ENCODE results near the gene RFX1. TPM values are rescaled to one million over a fixed set of nuclear protein-coding genes. Genes with fewer than 3 reads are reported as not detected.

The RFX1 gene
- total and polyA plus RNA-seq, 3 experiments from 2014 or later = 3.1 to 13.6 (median 13.0) TPM

- H3K27me3 Mint-ChIP-seq = no peaks in the 10 kb centered on the region
- H3K4me1 Mint-ChIP-seq = peaks cover 18 to 35% (median 22%) of the 10 kb centered on the region in 3 donors
- no peak overlapping the region for H3K27ac ChIP-seq (ENCODE audit: low read depth, low read length)
- ChIA-PET CTCF (interaction anchor here (1.0 to 1.4 kb wide), 2 partner anchors 26 to 32 kb away, joined by 3 read pairs; no protein-coding TSS in a partner anchor), POLR2A (interaction anchor here (0.6 kb wide), 1 partner anchor 38 kb away, joined by 5 read pairs; no protein-coding TSS in a partner anchor)
- H3K4me3 ChIP-seq (ENCODE audit: low read length) = no peak overlapping the region
- no peaks in the 10 kb centered on the region for H3K9me3 Mint-ChIP-seq
- peaks cover 0 to 66% (median 0%) of the 10 kb centered on the region in 3 donors for H3K36me3 Mint-ChIP-seq
- no peak overlapping the region for H3K27ac Mint-ChIP-seq
- H3K27me3 ChIP-seq (ENCODE audit: insufficient read depth, low read length, poor library complexity, severe bottlenecking) = no peaks in the 10 kb centered on the region
- H3K36me3 ChIP-seq (ENCODE audit: insufficient read depth, low read length) = peaks cover 36% of the 10 kb centered on the region
- no peaks in the 10 kb centered on the region for H3K9me3 ChIP-seq (ENCODE audit: low read length)
- peak overlapping the region in 1 of 7 donors; percentile 27 for H3K4me3 Mint-ChIP-seq
- no peak for DNase-seq
- peaks cover 16% of the 10 kb centered on the region for H3K4me1 ChIP-seq (ENCODE audit: insufficient read depth, low read length)
Measured at GRCh38 chr19:13955662-13956364, 50.3 kb downstream of the RFX1 start.

GRCh38 chr19:13954185-13954584, 51.9 kb downstream of the RFX1 start:
- POLR2A ChIA-PET = no interaction called here
- H3K4me3 Mint-ChIP-seq = peak overlapping the region; percentile 80 to 100 (median 85)
- H3K36me3 Mint-ChIP-seq = peaks cover 0 to 51% (median 0%) of the 10 kb centered on the region in 3 donors
- H3K27me3 Mint-ChIP-seq = no peaks in the 10 kb centered on the region
- H3K36me3 ChIP-seq (ENCODE audit: insufficient read depth, low read length) = peaks cover 31% of the 10 kb centered on the region
- DNase-seq = no peak
- CTCF ChIA-PET = interaction anchor here (0.9 kb wide), 1 partner anchor 94 kb away, joined by 3 read pairs; no protein-coding TSS in a partner anchor
- peaks cover 18 to 35% (median 22%) of the 10 kb centered on the region in 3 donors for H3K4me1 Mint-ChIP-seq
- H3K27ac Mint-ChIP-seq = peak overlapping the region in 5 of 8 donors; percentile 17 to 88 (median 57)
- H3K4me1 ChIP-seq (ENCODE audit: insufficient read depth, low read length) = peaks cover 16% of the 10 kb centered on the region
- H3K27ac ChIP-seq (ENCODE audit: low read depth, low read length) = no peak overlapping the region
- H3K27me3 ChIP-seq (ENCODE audit: insufficient read depth, low read length, poor library complexity, severe bottlenecking) = no peaks in the 10 kb centered on the region
- no peaks in the 10 kb centered on the region for H3K9me3 Mint-ChIP-seq
- no peak overlapping the region for H3K4me3 ChIP-seq (ENCODE audit: low read length)
- no peaks in the 10 kb centered on the region for H3K9me3 ChIP-seq (ENCODE audit: low read length)

- Mint-ChIP-seq H3K4me1 (peaks cover 18 to 30% (median 22%) of the 10 kb centered on the region in 3 donors), H3K9me3 (no peaks in the 10 kb centered on the region), H3K36me3 (peaks cover 0 to 40% (median 0%) of the 10 kb centered on the region in 3 donors), H3K4me3 (peak overlapping the region; percentile 79 to 100 (median 85)), H3K27ac (peak overlapping the region; percentile 67 to 91 (median 80)), H3K27me3 (no peaks in the 10 kb centered on the region)
- CTCF ChIA-PET = interaction anchor here (1.3 to 1.6 kb wide), 5 partner anchors 51 to 184 kb away, joined by 4 to 6 read pairs (median 5); partner anchors contain the start of gene ASF1B
- POLR2A ChIA-PET = interaction anchor here (0.6 to 1.5 kb wide), 5 partner anchors 34 to 79 kb away, joined by 3 to 7 read pairs (median 4); partner anchors contain the start of genes IL27RA and RFX1
- H3K9me3 ChIP-seq (ENCODE audit: low read length) = no peaks in the 10 kb centered on the region
- no peak for DNase-seq
- peak overlapping the region; percentile 84 for H3K4me3 ChIP-seq (ENCODE audit: low read length)
- peaks cover 16% of the 10 kb centered on the region for H3K4me1 ChIP-seq (ENCODE audit: insufficient read depth, low read length)
- no peaks in the 10 kb centered on the region for H3K27me3 ChIP-seq (ENCODE audit: insufficient read depth, low read length, poor library complexity, severe bottlenecking)
- peak overlapping the region; percentile 85 for H3K27ac ChIP-seq (ENCODE audit: low read depth, low read length)
- peaks cover 23% of the 10 kb centered on the region for H3K36me3 ChIP-seq (ENCODE audit: insufficient read depth, low read length)
Measured at GRCh38 chr19:13952931-13953531, 53.1 kb downstream of the RFX1 start.

- POLR2A ChIA-PET = interaction anchor here (0.6 to 1.5 kb wide), 5 partner anchors 35 to 79 kb away, joined by 3 to 7 read pairs (median 4); partner anchors contain the start of genes IL27RA and RFX1
- DNase-seq = peak; percentile 98 to 99 (median 99)
- H3K9me3 ChIP-seq (ENCODE audit: low read length) = no peaks in the 10 kb centered on the region
- Mint-ChIP-seq H3K36me3 (peaks cover 0 to 33% (median 0%) of the 10 kb centered on the region in 3 donors), H3K27ac (peak within 1 kb of the TSS; percentile 92 to 98 (median 94)), H3K9me3 (no peaks in the 10 kb centered on the region), H3K4me3 (peak within 1 kb of the TSS; percentile 84 to 100 (median 92)), H3K4me1 (peaks cover 18 to 30% (median 22%) of the 10 kb centered on the region in 3 donors), H3K27me3 (no peaks in the 10 kb centered on the region)
- peaks cover 22% of the 10 kb centered on the region for H3K36me3 ChIP-seq (ENCODE audit: insufficient read depth, low read length)
- peak within 1 kb of the TSS; percentile 84 for H3K4me3 ChIP-seq (ENCODE audit: low read length)
- peaks cover 16% of the 10 kb centered on the region for H3K4me1 ChIP-seq (ENCODE audit: insufficient read depth, low read length)
- CTCF ChIA-PET = interaction anchor here (1.2 to 1.6 kb wide), 6 partner anchors 42 to 184 kb away, joined by 3 to 6 read pairs (median 4); partner anchors contain the start of gene ASF1B
- no peaks in the 10 kb centered on the region for H3K27me3 ChIP-seq (ENCODE audit: insufficient read depth, low read length, poor library complexity, severe bottlenecking)
- H3K27ac ChIP-seq (ENCODE audit: low read depth, low read length) = peak within 1 kb of the TSS; percentile 85
Measured at GRCh38 chr19:13952154-13952930, 53.8 kb downstream of the RFX1 start, which contains the start of gene DCAF15. TSS of gene DCAF15 (plus strand) at chr19:13952509. CDS start at chr19:13952513, 4 bp downstream.

- peak overlapping the region; percentile 47 for H3K4me3 ChIP-seq (ENCODE audit: low read length)
- H3K4me3 Mint-ChIP-seq = peak overlapping the region; percentile 82 to 100 (median 92)
- H3K4me1 ChIP-seq (ENCODE audit: insufficient read depth, low read length) = peaks cover 16% of the 10 kb centered on the region
- H3K27ac Mint-ChIP-seq = peak overlapping the region; percentile 87 to 97 (median 94)
- H3K4me1 Mint-ChIP-seq = peaks cover 18 to 27% (median 22%) of the 10 kb centered on the region in 3 donors
- ChIA-PET CTCF (interaction anchor here (1.2 to 1.6 kb wide), 2 partner anchors 41 to 117 kb away, joined by 3 to 4 read pairs; no protein-coding TSS in a partner anchor), POLR2A (interaction anchor here (0.6 to 1.5 kb wide), 4 partner anchors 52 to 115 kb away, joined by 3 to 7 read pairs (median 5); partner anchors contain the start of genes IL27RA and RFX1)
- H3K27me3 ChIP-seq (ENCODE audit: insufficient read depth, low read length, poor library complexity, severe bottlenecking) = no peaks in the 10 kb centered on the region
- peaks cover 0 to 28% (median 0%) of the 10 kb centered on the region in 3 donors for H3K36me3 Mint-ChIP-seq
- peak overlapping the region; percentile 85 for H3K27ac ChIP-seq (ENCODE audit: low read depth, low read length)
- H3K36me3 ChIP-seq (ENCODE audit: insufficient read depth, low read length) = peaks cover 16% of the 10 kb centered on the region
- H3K27me3 Mint-ChIP-seq = no peaks in the 10 kb centered on the region
- no peak for DNase-seq
- no peaks in the 10 kb centered on the region for H3K9me3 ChIP-seq (ENCODE audit: low read length)
- H3K9me3 Mint-ChIP-seq = no peaks in the 10 kb centered on the region
Measured at GRCh38 chr19:13951799-13952153, 54.3 kb downstream of the RFX1 start.

GRCh38 chr19:13951043-13951442, 55.1 kb downstream of the RFX1 start:
- Histone ChIP-seq H3K4me1 (ENCODE audit: insufficient read depth, low read length) (peaks cover 16% of the 10 kb centered on the region), H3K4me3 (ENCODE audit: low read length) (no peak overlapping the region), H3K27ac (ENCODE audit: low read depth, low read length) (no peak overlapping the region), H3K36me3 (ENCODE audit: insufficient read depth, low read length) (peaks cover 9% of the 10 kb centered on the region), H3K9me3 (ENCODE audit: low read length) (no peaks in the 10 kb centered on the region), H3K27me3 (ENCODE audit: insufficient read depth, low read length, poor library complexity, severe bottlenecking) (no peaks in the 10 kb centered on the region)
- H3K36me3 Mint-ChIP-seq = peaks cover 0 to 21% (median 0%) of the 10 kb centered on the region in 3 donors
- H3K27me3 Mint-ChIP-seq = no peaks in the 10 kb centered on the region
- H3K4me3 Mint-ChIP-seq = peak overlapping the region in 1 of 7 donors; percentile 73
- H3K27ac Mint-ChIP-seq = peak overlapping the region in 2 of 8 donors; percentile 24 to 92
- peaks cover 18 to 27% (median 22%) of the 10 kb centered on the region in 3 donors for H3K4me1 Mint-ChIP-seq
- POLR2A ChIA-PET = interaction anchor here (0.6 kb wide), 1 partner anchor 114 kb away, joined by 5 read pairs; no protein-coding TSS in a partner anchor
- no peak for DNase-seq
- no peaks in the 10 kb centered on the region for H3K9me3 Mint-ChIP-seq
- CTCF ChIA-PET = interaction anchor here (1.2 to 1.6 kb wide), 2 partner anchors 41 to 118 kb away, joined by 3 to 4 read pairs; no protein-coding TSS in a partner anchor

GRCh38 chr19:13946414-13946813, 59.7 kb downstream of the RFX1 start:
- CTCF ChIA-PET = no interaction called here
- Mint-ChIP-seq H3K36me3 (peaks cover 0 to 3% (median 0%) of the 10 kb centered on the region in 3 donors), H3K4me1 (no peaks in the 10 kb centered on the region), H3K27ac (peak overlapping the region in 1 of 8 donors; percentile 57), H3K27me3 (no peaks in the 10 kb centered on the region), H3K9me3 (no peaks in the 10 kb centered on the region), H3K4me3 (no peak overlapping the region)
- Histone ChIP-seq H3K4me3 (ENCODE audit: low read length) (no peak overlapping the region), H3K27ac (ENCODE audit: low read depth, low read length) (no peak overlapping the region), H3K36me3 (ENCODE audit: insufficient read depth, low read length) (no peaks in the 10 kb centered on the region), H3K4me1 (ENCODE audit: insufficient read depth, low read length) (no peaks in the 10 kb centered on the region), H3K27me3 (ENCODE audit: insufficient read depth, low read length, poor library complexity, severe bottlenecking) (no peaks in the 10 kb centered on the region), H3K9me3 (ENCODE audit: low read length) (no peaks in the 10 kb centered on the region)
- POLR2A ChIA-PET = interaction anchor here (0.6 kb wide), 1 partner anchor 107 kb away, joined by 6 read pairs; no protein-coding TSS in a partner anchor
- DNase-seq = no peak

Data from CD8-positive, alpha-beta memory T cell (primary cell).